HL-60 (cell line): ENCODE results near the gene SOX18.

ENCODE experiments used
- DNase-seq, 2 experiments: peaks; one replicate each; pipeline ENCODE4 v3.0.0-alpha.2; 2010 to 2020; ENCODE audit warnings: low read depth in 1 of 2, low spot score in 1 of 2
- H3K27ac ChIP-seq: fragments of 250-450 bp; sonication (Bioruptor Pico); replicated peaks from 2 replicates; pipeline ENCODE4 v1.5.1; 2020; ENCODE audit warnings: mild to moderate bottlenecking, moderate library complexity
- H3K27me3 ChIP-seq: fragments of 250-450 bp; sonication (Bioruptor Pico); 2 replicates; pipeline ENCODE4 v1.5.1; 2021; ENCODE audit warnings: mild to moderate bottlenecking, moderate library complexity; ENCODE audit not compliant: insufficient read depth, poor library complexity, severe bottlenecking
- H3K4me3 ChIP-seq: replicated peaks from 2 replicates; pipeline ENCODE4 v1.5.1; 2011; ENCODE audit warnings: mild to moderate bottlenecking, control low read depth, low read length; ENCODE audit not compliant: insufficient read depth
- GABPA ChIP-seq: IDR thresholded peaks from 2 replicates; pipeline ENCODE4 v1.6.1; 2012; ENCODE audit warnings: low read depth
- POLR2AphosphoS5 ChIP-seq: IDR thresholded peaks from 2 replicates; pipeline ENCODE4 v1.6.1; 2012; ENCODE audit warnings: low read depth
- REST ChIP-seq: IDR thresholded peaks from 2 replicates; pipeline ENCODE4 v1.6.1; 2012; ENCODE audit warnings: low read depth; ENCODE audit not compliant: insufficient replicate concordance
- SPI1 ChIP-seq: IDR thresholded peaks from 2 replicates; pipeline ENCODE4 v1.6.1; 2012; ENCODE audit warnings: low read depth, mild to moderate bottlenecking, borderline replicate concordance
- TF ChIP-seq, protein P1 (sequence below): IDR thresholded peaks from one replicate; pipeline ENCODE4 v1.5.1; 2011; ENCODE audit warnings: low read length, control low read depth, inconsistent platforms; ENCODE audit not compliant: insufficient read depth

Gene SOX18

GRCh38 chr20:64095455-64095854 lies 46.0 kb upstream of the SOX18 start:
- H3K27ac ChIP-seq = no peak overlapping the region
- H3K4me3 ChIP-seq = no peak overlapping the region

DNA sequence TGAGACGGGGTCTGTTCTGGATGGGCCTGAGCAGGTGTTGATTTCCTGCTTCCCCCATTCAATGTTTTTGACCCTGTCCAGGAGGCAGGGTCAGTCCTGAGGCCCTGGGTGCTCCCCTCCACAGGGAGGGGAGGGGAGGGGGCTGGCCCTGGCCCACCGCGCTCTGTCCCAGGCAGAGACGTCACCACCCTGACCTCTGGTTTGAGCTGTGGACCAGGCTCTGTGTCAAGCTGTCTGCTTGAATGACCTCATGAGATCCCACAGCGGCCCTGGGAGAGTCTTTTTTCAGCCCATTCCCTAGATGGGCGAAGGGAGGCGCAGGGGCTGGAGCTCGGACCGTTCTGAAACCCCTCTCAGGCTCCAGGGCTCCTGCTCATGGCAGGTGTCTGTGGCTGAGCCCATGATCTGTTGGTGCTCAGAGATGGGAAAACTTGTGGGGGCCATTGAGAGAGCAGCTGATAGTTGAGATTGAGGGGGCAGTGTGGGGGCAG lies 43.6 kb upstream of the SOX18 start:
- TF ChIP-seq POLR2AphosphoS5 = no peak
- TF ChIP-seq, protein P1, sequence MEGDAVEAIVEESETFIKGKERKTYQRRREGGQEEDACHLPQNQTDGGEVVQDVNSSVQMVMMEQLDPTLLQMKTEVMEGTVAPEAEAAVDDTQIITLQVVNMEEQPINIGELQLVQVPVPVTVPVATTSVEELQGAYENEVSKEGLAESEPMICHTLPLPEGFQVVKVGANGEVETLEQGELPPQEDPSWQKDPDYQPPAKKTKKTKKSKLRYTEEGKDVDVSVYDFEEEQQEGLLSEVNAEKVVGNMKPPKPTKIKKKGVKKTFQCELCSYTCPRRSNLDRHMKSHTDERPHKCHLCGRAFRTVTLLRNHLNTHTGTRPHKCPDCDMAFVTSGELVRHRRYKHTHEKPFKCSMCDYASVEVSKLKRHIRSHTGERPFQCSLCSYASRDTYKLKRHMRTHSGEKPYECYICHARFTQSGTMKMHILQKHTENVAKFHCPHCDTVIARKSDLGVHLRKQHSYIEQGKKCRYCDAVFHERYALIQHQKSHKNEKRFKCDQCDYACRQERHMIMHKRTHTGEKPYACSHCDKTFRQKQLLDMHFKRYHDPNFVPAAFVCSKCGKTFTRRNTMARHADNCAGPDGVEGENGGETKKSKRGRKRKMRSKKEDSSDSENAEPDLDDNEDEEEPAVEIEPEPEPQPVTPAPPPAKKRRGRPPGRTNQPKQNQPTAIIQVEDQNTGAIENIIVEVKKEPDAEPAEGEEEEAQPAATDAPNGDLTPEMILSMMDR = no peak
- no peak for TF ChIP-seq SPI1
- no peak for TF ChIP-seq REST
- no peak for DNase-seq
- no peaks in the 10 kb centered on the region for H3K27me3 ChIP-seq
- no peak overlapping the region for H3K4me3 ChIP-seq
- no peak overlapping the region for H3K27ac ChIP-seq

More at GRCh38 chr20:64095455-64095854, 46.0 kb upstream of the SOX18 start:
- DNase-seq = no peak
- no peaks in the 10 kb centered on the region for H3K27me3 ChIP-seq
- TF ChIP-seq REST = no peak
- no peak for TF ChIP-seq POLR2AphosphoS5

DNA sequence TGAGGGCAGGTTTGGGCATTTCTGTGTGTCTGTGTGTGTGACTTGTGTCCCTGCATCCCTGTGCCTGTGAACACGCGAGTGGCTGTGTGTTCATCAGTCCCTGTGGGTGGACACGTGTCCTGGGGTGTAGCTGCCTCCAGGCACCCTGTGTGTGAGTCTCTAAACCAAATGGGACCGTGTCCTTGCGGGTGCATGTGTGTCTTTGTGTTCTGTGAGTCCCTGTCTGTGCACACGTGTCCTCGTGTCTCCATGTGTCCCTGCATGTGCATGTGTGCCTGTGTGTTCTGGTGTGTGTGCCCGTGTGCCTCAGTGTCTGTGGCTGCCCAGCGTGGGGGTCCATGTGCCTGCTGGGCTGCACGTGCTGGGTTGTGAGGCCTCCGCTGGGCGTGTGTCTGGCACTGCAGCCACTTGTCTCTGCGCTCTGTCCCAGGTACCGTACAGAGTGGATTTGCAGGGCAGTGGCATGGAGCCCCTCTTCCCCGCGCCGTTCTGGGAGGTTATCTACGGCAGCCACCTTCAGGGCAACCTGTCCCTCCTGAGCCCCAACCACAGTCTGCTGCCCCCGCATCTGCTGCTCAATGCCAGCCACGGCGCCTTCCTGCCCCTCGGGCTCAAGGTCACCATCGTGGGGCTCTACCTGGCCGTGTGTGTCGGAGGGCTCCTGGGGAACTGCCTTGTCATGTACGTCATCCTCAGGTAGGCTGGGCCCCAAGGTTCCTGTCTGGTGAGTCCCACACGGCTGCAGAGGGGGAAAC lies 43.0 kb upstream of the SOX18 start:
- no peak for DNase-seq
- TF ChIP-seq SPI1 (no peak), GABPA (no peak), POLR2AphosphoS5 (no peak), REST (no peak)
- TF ChIP-seq, protein P1 = no peak
- no peak overlapping the region for H3K27ac ChIP-seq
- no peaks in the 10 kb centered on the region for H3K27me3 ChIP-seq
- H3K4me3 ChIP-seq = no peak overlapping the region
